NCI-H524 (cell line): Measurements from ENCODE around the gene ADGB.
"Not testable (repeated sequence)": the region's sequence is repeated elsewhere in the genome, so short reads cannot be mapped to it uniquely, and the experiment has no call there.

Source experiments
- DNase-seq, 2 experiments: peaks; one replicate each; lab custom pipeline; 2025; lab: John Stamatoyannopoulos, UW

ADGB gene

GRCh38 chr6:146598772-146599405 lies at the start of gene ADGB:
TSS of gene ADGB (plus strand) at chr6:146598972. CDS start at chr6:146599041, 69 bp downstream.
- peak in 1 of 2 experiments; percentile 67 for DNase-seq

GRCh38 chr6:146550911-146551310 lies 47.9 kb upstream of the ADGB start:
- DNase-seq: no peak

GRCh38 chr6:146551545-146551944 lies 47.2 kb upstream of the ADGB start:
- DNase-seq: no peak

GRCh38 chr6:146553377-146554135 lies 45.2 kb upstream of the ADGB start:
- DNase-seq: no peak

- no peak for DNase-seq
Measured at GRCh38 chr6:146560607-146561006, 38.2 kb upstream of the ADGB start.

- not testable (repeated sequence) for DNase-seq
Measured at GRCh38 chr6:146566661-146567060, 32.1 kb upstream of the ADGB start.

GRCh38 chr6:146568619-146569018 lies 30.2 kb upstream of the ADGB start:
- not testable (repeated sequence) for DNase-seq

- DNase-seq: no peak
Measured at GRCh38 chr6:146574211-146574610, 24.6 kb upstream of the ADGB start.

- DNase-seq: no peak
Measured at GRCh38 chr6:146578054-146578453, 20.7 kb upstream of the ADGB start.

GRCh38 chr6:146581968-146582367 lies 16.8 kb upstream of the ADGB start:
- DNase-seq: no peak

- DNase-seq: peak in 1 of 2 experiments; percentile 58
Measured at GRCh38 chr6:146582857-146583256, 15.9 kb upstream of the ADGB start.

GRCh38 chr6:146583966-146584365 lies 14.8 kb upstream of the ADGB start:
- no peak for DNase-seq

- no peak for DNase-seq
Measured at GRCh38 chr6:146587459-146587858, 11.3 kb upstream of the ADGB start.

- DNase-seq: no peak
Measured at GRCh38 chr6:146590492-146590891, 8.3 kb upstream of the ADGB start.

GRCh38 chr6:146592451-146592850 lies 6.3 kb upstream of the ADGB start:
- no peak for DNase-seq

GRCh38 chr6:146593986-146594385 lies 4.8 kb upstream of the ADGB start:
- DNase-seq: no peak

- DNase-seq: peak; percentile 39 to 76
Measured at GRCh38 chr6:146594495-146594894, 4.3 kb upstream of the ADGB start.

- DNase-seq: peak in 1 of 2 experiments; percentile 8
Measured at GRCh38 chr6:146595972-146596731, 2.6 kb upstream of the ADGB start.

GRCh38 chr6:146601352-146601751 lies 2.6 kb downstream of the ADGB start:
- DNase-seq: no peak

GRCh38 chr6:146602526-146602925 lies 3.8 kb downstream of the ADGB start:
- no peak for DNase-seq

- no peak for DNase-seq
Measured at GRCh38 chr6:146613947-146614346, 15.2 kb downstream of the ADGB start.

- DNase-seq: no peak
Measured at GRCh38 chr6:146620655-146621054, 21.9 kb downstream of the ADGB start.

GRCh38 chr6:146628350-146628749 lies 29.6 kb downstream of the ADGB start:
- DNase-seq: no peak
